Transverse colon (tissue), 4 donors: ENCODE results near the gene FSTL3. TPM values are rescaled to one million over a fixed set of nuclear protein-coding genes. Genes with fewer than 3 reads are reported as not detected.

Experiments
- DNase-seq: peaks from one replicate; pipeline ENCODE4 v3.0.0-alpha.2; 2019
- H3K27ac ChIP-seq, 4 donors: fragments of 200-600 bp; sonication (generic); 2 replicates each; pipeline ENCODE4 v1.5.1; 2016 to 2018; ENCODE audit warnings: inconsistent platforms in 4 of 4
- H3K27me3 ChIP-seq: fragments of 200-600 bp; sonication (generic); 2 replicates; pipeline ENCODE4 v1.5.1; 2017; ENCODE audit warnings: inconsistent platforms
- H3K36me3 ChIP-seq, 4 donors: fragments of 200-600 bp; sonication (generic); 2 replicates each; pipeline ENCODE4 v1.5.1; 2017 to 2019; ENCODE audit warnings: inconsistent platforms in 4 of 4
- H3K4me1 ChIP-seq, 4 donors: fragments of 200-600 bp; sonication (generic); 2 replicates each; pipeline ENCODE4 v1.5.1; 2017 to 2020; ENCODE audit warnings: inconsistent platforms in 4 of 4
- H3K4me3 ChIP-seq, 4 donors: fragments of 200-600 bp; sonication (generic); 1 replicate in 1 of 4; 2 replicates in 3 of 4; pipeline versions ENCODE4 v1.5.1 to v1.6.1; 2017 to 2019; ENCODE audit warnings: inconsistent platforms in 4 of 4
- H3K9me3 ChIP-seq, 2 donors: fragments of 200-600 bp; sonication (generic); 2 replicates each; pipeline ENCODE4 v1.5.1; 2017 to 2019; ENCODE audit warnings: inconsistent platforms in 2 of 2
- EP300 ChIP-seq: sonication (generic); formaldehyde crosslinking; IDR thresholded peaks from one replicate; pipeline ENCODE4 v1.6.1; 2017; ENCODE audit warnings: antibody characterized with exemption, low read depth
- POLR2A ChIP-seq: fragments of 450-650 bp; IDR thresholded peaks from one replicate; pipeline ENCODE4 v1.6.1; 2016; ENCODE audit warnings: antibody characterized with exemption, mild to moderate bottlenecking, moderate library complexity
- POLR2AphosphoS5 ChIP-seq, 3 donors: sonication (generic); formaldehyde crosslinking; IDR thresholded peaks; one replicate each; pipeline ENCODE4 v1.6.1; 2016; ENCODE audit warnings: antibody characterized with exemption in 3 of 3
- WGBS, 2 donors: methylation state at CpG; one replicate each; pipeline ENCODE4 v1.1.5; 2018; ENCODE audit warnings: low coverage in 1 of 2; 5-methylcytosine and 5-hydroxymethylcytosine counted together
- in situ Hi-C, 4 donors: fragments of 200-750 bp; cut with MboI; loops; one replicate each; pipeline versions ENCODE4 v1.15.0 to v1.15.1; 2017; ENCODE audit warnings: low sequenced_read_pairs in 3 of 4, low pct_ligation_motif_present in 1 of 4, low pct_unique_long_range_greater_than_20kb in 1 of 4
- intact Hi-C: fragments of 100-400 bp; cut with DNase I; formaldehyde crosslinking; loops from one replicate; pipeline ENCODE4 v1.15.1; 2023; ENCODE audit warnings: low total_unique reads
- total RNA-seq, 4 donors: library from RNA; depleted of rRNA; stranded (reverse); fragments of >200 nt; gene quantifications; one replicate each; pipeline ENCODE4 v1.1.0, GENCODE V29; 2016
- TF ChIP-seq, protein P1 (sequence below), 5 experiments: fragments of 200-600 bp in 3 of 5; fragments of 450-650 bp in 2 of 5; sonication (generic) in 3 of 5; IDR thresholded peaks; 1 replicate in 2 of 5; 2 replicates in 3 of 5; pipeline ENCODE4 v1.5.1; 2016 to 2017; ENCODE audit warnings: antibody characterized with exemption in 5 of 5, inconsistent platforms in 3 of 5, mild to moderate bottlenecking in 2 of 5, moderate library complexity in 1 of 5

FSTL3 gene
- total RNA-seq, 4 donors from 2014 or later, result 14.1 to 37.9 (median 31.2) TPM

DNA sequence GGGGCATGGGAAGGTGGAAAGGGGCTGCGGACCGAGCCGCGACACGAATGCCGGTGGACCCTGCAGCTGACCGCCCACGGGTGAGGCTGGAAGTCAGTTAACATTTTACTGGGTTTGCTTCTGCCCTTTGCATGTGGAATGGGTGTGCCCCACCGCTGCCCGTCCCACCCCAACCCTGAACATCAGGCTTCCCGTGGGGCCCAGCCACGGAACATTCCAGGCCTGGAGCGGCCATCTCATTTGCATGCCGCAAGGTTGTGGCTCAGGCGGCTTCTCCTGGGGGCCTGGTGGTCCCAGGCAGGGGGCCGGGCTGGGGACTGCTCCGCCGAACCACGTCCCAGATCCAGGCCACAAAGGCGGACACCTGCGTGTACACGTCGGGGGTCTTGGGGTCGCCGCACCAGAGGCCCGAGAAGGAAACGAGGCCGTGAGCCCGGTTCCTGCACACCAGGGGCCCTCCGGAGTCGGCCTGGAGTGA lies 9.3 kb downstream of the FSTL3 start:
- Histone ChIP-seq H3K4me1 (no peaks in the 10 kb centered on the region), H3K36me3 (no peaks in the 10 kb centered on the region), H3K27me3 (no peaks in the 10 kb centered on the region), H3K9me3 (no peaks in the 10 kb centered on the region), H3K27ac (no peak overlapping the region), H3K4me3 (no peak overlapping the region)
- TF ChIP-seq, protein P1, sequence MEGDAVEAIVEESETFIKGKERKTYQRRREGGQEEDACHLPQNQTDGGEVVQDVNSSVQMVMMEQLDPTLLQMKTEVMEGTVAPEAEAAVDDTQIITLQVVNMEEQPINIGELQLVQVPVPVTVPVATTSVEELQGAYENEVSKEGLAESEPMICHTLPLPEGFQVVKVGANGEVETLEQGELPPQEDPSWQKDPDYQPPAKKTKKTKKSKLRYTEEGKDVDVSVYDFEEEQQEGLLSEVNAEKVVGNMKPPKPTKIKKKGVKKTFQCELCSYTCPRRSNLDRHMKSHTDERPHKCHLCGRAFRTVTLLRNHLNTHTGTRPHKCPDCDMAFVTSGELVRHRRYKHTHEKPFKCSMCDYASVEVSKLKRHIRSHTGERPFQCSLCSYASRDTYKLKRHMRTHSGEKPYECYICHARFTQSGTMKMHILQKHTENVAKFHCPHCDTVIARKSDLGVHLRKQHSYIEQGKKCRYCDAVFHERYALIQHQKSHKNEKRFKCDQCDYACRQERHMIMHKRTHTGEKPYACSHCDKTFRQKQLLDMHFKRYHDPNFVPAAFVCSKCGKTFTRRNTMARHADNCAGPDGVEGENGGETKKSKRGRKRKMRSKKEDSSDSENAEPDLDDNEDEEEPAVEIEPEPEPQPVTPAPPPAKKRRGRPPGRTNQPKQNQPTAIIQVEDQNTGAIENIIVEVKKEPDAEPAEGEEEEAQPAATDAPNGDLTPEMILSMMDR (IDR thresholded peaks at IDR 0.05), result no peak
- no peak for TF ChIP-seq POLR2A
- no peak for TF ChIP-seq POLR2AphosphoS5 (IDR thresholded peaks at IDR 0.05)
- TF ChIP-seq EP300, result no peak
- no peak for DNase-seq
- in situ Hi-C loops (no loop called here), intact Hi-C loops (no loop called here)
- 66 to 80% methylated on average over 5 to 19 of the region's 31 CpGs for WGBS, 2 donors

DNA sequence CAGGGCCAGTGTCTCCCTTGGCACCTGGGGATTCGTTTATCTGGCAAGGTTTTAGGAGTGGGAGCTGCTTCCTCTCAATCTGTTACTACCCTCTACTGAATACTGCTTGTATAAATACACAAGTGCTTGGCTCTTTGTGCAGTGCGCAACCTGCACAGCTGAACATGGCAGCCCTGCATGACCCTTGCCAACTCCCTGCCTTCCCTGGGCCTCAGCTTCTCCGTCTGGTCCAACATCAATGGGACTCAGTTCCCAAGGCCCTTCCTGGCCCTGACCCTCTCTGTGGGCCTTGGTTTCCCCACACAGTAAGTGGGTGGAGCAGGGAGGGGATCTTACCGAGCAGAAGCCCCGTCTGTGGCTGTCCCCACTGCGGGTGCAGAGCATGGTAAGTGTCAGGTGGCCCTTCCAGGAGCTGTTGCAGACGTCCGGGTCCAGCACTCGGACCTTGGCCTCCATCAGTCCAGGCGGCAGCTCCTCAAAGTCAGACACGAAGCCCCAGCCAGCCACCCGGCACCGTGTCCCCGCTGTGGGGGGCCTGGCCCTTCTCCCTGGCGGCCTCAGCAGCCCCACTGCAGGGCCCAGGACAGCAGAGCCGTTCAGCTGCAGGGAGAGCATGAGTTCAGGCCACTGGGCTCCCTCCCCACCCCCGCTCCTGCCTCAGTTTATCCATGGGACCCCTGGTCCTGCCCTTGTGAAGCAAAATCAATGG lies 10.6 kb downstream of the FSTL3 start:
- DNase-seq, result no peak
- TF ChIP-seq, protein P1 (IDR thresholded peaks at IDR 0.05), result no peak
- TF ChIP-seq EP300 (no peak), POLR2A (no peak), POLR2AphosphoS5 (IDR thresholded peaks at IDR 0.05) (no peak)
- 63% methylated on average over 17 of the region's 17 CpGs; no CpG with 5 or more reads in 1 of the 2 donors for WGBS, 2 donors
- intact Hi-C loops, result no loop called here
- Histone ChIP-seq H3K27ac (no peak overlapping the region), H3K36me3 (no peaks in the 10 kb centered on the region), H3K4me3 (no peak overlapping the region), H3K27me3 (no peaks in the 10 kb centered on the region), H3K4me1 (no peaks in the 10 kb centered on the region), H3K9me3 (no peaks in the 10 kb centered on the region)
- in situ Hi-C loops, result no loop called here

- H3K4me3 ChIP-seq, result no peak overlapping the region
- H3K4me1 ChIP-seq, result no peaks in the 10 kb centered on the region
- no peak for DNase-seq
- WGBS, 2 donors, result 85 to 100% methylated on average over 1 to 11 of the region's 11 CpGs
- TF ChIP-seq EP300 (no peak), POLR2A (no peak)
- TF ChIP-seq, protein P1 (IDR thresholded peaks at IDR 0.05), result no peak
- H3K9me3 ChIP-seq, result no peaks in the 10 kb centered on the region
- in situ Hi-C loops (no loop called here), intact Hi-C loops (no loop called here)
- no peak overlapping the region for H3K27ac ChIP-seq
- no peaks in the 10 kb centered on the region for H3K27me3 ChIP-seq
- H3K36me3 ChIP-seq, result no peaks in the 10 kb centered on the region
These were observed 11.5 kb downstream of the FSTL3 start for GRCh38 chr19:687569-688166.

- no peaks in the 10 kb centered on the region for H3K27me3 ChIP-seq
- WGBS, 2 donors, result 78 to 100% methylated on average over 1 to 15 of the region's 15 CpGs
- no peak for DNase-seq
- no peaks in the 10 kb centered on the region for H3K4me1 ChIP-seq
- H3K36me3 ChIP-seq, result no peaks in the 10 kb centered on the region
- in situ Hi-C loops (no loop called here), intact Hi-C loops (no loop called here)
- no peak for TF ChIP-seq POLR2A
- TF ChIP-seq, protein P1 (IDR thresholded peaks at IDR 0.05), result no peak
- no peak for TF ChIP-seq EP300
- no peak for TF ChIP-seq POLR2AphosphoS5 (IDR thresholded peaks at IDR 0.05)
- H3K9me3 ChIP-seq, result no peaks in the 10 kb centered on the region
- H3K27ac ChIP-seq, result no peak overlapping the region
- no peak overlapping the region for H3K4me3 ChIP-seq
These were observed 12.0 kb downstream of the FSTL3 start for GRCh38 chr19:688214-688613.
